Stimulated activated CD4-positive, alpha-beta T cell treated with anti-CD3 and anti-CD28 coated beads, Interleukin-2, amount 100 ng/mL, for 4 hours (primary cell): ENCODE results near the gene PLEKHG5.
A peak's percentile ranks its signal among the peaks of the same experiment; 100 is the strongest.
"Not testable (repeated sequence)": the region's sequence is repeated elsewhere in the genome, so short reads cannot be mapped to it uniquely, and the experiment has no call there.

Experiments
- DNase-seq: peaks from one replicate; pipeline ENCODE4 v3.0.0-alpha.2; 2020; ENCODE audit warnings: low read depth

Gene PLEKHG5

DNA sequence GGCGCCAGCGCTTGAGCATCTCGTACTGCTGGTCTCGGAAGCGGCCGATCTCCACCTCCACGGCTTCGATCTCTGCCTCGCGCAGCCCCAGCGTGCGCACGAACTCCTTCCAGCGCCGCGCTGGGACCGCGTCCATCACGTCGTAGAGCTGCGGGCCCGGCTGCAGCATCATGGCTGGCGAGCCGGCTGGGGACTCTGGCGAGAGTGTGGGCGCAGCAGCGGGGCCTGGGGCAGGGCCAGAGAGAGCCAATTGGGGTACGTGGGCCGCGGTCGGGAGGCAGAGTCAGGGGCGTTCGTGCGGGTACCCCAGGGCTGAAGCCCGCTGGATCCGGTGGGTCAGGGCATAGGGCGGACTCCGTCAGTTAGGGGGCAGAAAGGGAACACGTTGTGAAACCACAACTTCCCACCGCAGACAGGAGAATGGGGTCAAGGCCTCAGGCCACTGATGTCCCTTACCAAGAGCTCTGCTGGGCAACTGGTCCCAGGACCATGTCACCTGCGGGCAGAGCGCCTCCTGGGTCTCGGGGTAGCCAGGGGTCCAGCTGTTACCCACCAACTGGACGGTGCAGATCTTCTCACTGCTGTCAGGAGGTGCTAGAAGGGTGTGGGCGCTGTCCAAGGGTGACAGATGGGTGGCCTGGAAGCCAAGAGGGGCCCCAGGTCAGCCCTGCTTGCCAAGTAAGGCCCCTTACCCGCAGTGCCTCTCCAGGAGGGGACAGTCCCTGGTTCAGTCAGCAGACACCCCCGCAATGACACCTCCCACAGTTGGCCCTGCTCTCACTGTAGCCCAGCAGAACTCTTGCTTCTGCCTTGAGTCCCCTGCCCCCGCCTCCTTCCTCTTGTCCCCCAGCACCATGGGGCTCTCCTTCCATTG is 29.7 kb downstream of the PLEKHG5 start:
- peak; percentile 32 for DNase-seq

- DNase-seq = no peak
These were observed 30.4 kb downstream of the PLEKHG5 start for GRCh38 chr1:6461051-6461530.

DNA sequence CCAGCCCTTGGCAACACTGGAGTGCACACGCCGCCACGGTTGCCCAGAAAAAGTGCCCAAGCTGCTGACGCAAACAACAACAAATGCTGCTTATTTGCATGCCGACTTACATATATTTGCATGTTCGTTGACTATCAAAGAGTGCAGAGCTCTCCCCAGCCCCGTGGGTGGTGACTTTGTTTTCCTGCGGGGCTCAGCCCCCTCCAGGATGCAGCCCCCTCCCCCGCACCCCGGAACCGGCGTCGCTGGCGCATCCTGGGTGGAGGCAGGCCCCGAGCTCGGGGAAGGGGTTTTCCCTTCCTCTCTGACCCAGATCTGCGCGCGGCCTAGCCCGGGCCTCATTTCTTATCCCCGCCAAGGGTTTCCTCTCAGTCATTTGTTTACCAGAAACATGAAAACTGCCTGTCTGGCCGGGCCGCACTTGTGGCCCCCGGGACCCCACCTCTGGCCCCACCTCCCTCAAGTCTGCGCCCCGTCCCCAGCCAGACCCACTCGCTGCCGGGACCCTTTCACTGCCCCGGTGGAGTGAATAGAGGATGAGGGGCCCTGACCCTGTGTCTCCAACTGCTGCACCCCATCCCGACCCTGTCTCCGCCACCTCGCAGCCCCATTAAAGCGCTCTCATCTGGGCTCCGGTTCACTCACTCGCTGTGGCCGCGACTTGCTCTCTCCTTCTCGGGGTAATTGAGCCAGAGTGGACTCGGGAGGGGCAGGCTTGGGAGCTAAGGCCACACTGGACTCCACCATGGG is 31.0 kb downstream of the PLEKHG5 start:
- DNase-seq = peak; percentile 96

GRCh38 chr1:6459850-6460265 is 31.6 kb downstream of the PLEKHG5 start:
- DNase-seq = no peak

DNA sequence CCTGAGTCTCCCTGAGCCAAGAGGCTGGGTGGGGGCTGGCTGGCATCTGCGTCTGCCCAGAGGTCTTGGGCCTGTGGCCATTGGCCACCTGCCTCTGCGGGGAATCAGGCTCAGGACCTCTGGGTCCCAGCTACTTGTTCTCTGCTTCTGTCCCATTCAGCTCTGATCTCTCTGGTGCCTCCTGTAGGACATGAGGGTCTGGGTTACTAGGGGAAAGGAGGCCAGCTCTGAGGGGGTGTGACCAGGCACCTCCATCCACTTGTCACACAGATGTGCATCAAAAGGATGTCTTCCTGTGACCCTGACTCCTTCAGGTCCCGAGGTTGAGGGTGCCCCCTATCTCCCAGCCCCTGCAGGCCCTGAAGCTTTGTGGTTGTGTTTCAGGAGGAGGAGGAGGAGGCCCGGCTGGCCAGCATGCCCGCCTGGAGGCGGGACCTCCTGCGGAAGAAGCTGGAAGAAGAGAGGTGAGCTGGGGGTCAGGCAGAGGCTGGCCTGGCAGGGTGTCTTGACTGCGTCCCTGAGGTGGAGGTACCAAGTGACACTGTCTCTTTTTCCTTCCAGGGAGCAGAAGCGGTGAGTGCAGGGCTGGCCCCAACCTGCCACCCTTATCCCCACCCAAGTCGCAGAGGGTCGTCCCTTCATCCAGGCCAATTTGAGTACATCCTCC is 34.5 kb downstream of the PLEKHG5 start:
- DNase-seq = no peak

DNA sequence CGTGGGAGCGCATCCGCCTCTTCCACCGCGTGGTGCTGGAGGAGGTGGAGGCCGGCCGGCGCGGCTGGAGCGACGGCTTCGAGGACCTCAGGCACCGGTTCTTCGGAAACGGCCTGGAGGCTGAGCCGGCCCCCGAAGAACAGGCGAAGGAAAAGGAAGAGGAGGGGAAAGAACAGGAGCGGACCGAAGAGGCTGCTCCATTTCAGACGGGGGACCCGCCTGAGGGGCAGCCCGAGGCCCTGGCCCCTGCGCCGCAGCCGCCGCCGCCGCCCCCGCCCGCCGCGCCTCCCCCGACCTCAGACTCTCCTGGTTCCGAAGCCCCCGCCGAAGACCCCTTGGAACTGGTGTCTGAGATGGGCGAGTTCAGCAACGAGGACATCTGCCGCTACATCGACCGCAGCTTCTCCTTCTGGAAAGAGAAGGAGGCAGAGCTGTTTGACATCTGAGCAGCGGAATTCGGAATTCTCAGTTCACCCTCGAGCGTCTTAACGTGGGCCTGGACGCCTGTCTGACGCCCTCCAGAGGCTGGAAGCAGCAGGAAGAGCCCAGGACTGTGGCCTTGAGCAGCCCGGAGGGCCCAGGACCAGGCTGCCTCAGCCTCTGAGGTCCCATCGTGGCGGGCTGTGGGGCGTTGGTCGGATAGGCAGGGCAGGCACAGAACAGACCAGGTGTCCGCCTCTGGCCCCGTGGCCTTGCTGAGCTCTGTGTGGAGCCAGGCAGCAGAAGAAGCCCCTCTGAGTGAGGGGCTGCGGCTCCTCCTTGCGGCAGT is 35.5 kb downstream of the PLEKHG5 start:
- DNase-seq = not testable (repeated sequence)

GRCh38 chr1:6454856-6455751 is 36.4 kb downstream of the PLEKHG5 start:
- DNase-seq = no peak

GRCh38 chr1:6453895-6454855 is 37.3 kb downstream of the PLEKHG5 start:
- not testable (repeated sequence) for DNase-seq

DNA sequence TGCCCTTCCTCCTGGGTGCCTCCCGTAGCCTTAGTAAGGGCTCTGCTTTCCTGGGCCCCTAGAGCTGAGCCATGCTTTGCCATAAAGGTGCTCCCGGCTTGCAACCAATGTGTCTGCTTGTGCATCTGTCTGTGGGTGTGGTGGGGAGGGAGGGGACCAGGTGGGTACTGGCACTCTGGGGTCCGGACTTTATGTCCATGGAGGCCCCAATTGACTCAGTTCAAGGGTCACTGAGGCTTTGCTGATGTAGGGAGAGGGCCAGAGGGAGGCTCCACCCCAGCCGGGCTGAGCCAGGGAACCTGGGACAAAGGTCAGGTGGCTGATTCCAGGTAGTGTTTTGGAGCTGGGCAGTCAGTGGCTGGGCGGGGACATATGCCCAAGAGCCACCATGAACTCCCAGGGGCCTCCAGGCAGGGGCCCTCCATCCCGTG is 40.5 kb downstream of the PLEKHG5 start:
- DNase-seq = no peak

DNA sequence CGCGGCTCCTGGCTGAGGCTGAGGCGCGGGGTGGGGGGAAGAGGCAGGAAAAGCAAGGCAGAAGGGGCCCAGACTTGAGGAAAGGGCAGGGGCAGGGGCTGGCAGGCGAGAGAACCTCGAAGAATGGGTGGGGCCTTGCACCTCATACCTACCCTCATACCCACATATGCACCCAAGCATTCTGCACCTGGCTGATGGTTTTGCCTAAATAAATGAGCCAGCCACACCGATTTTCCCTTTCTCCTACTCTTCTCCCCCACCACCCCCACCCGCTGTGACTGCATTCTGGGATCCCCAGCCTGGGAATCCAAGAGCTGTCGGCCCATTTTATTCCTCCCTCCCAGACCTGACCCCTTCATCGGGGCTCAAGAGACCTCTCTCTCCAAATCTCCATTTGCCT is 41.0 kb downstream of the PLEKHG5 start:
- DNase-seq = not testable (repeated sequence)

DNA sequence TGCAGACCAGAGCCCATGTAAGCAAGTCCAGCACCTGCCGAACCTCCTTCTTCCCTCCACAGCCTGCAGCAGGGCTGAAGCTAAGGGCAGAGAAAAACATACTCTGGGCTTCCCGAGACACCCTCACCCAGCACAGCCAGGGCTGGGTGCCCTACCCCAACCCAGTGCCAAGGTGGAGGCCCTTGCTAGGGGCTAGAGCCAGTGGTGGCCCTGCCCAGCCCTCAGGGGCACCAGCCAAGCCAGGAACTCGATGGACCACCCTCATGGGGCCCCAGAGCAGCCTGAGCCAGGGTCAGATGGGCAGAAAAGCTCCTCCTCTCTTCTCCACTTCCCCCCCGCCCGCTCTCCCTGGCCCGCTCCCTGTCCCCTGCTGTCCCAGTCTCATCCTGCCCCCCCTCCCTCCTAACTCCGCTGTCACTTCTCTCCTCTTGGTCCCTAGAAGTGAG is 41.4 kb downstream of the PLEKHG5 start:
- DNase-seq = no peak

DNA sequence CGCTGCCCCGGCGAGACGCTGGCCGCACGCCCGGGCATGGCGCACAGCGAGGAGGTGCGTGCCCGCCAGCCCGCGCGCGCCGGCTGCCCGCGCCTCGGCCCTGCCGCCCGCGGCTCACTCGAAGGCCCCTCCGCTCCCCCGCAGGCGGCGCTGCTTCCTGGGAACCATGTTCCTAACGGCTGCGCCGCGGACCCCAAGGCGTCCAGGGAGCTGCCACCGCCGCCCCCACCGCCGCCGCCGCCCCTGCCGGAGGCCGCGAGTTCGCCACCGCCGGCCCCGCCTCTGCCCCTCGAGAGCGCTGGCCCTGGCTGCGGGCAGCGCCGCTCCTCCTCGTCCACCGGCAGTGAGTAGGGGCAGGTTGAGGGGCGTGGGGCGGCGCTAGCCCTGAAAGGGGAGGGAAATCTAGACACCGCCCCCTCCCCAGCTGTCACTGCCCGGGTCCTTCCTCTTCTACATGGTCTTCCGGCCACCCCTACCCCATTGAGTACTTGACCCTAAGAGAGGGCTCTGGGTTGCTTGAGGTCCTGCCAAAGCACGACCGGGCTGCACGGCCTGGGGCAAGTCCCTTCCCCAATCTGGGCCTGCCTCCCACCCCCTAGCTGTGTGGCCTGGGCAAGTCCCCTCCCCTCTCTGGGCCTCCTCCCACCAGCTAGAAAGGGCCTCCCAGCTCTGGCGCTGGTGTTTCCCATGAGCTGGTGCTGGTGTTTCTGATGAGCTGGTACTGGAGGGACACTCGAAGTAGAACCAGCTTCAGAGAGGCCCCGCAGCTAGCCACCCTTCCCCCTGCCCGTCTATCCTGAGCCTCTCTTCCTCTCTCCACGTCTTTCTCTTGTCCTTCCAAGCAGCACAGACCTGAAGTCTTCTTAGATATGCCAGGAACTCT is 42.5 kb downstream of the PLEKHG5 start:
- no peak for DNase-seq

GRCh38 chr1:6447818-6448748 is 43.4 kb downstream of the PLEKHG5 start:
- DNase-seq = peak; percentile 29

GRCh38 chr1:6447016-6447817 is 44.2 kb downstream of the PLEKHG5 start:
- DNase-seq = no peak

DNA sequence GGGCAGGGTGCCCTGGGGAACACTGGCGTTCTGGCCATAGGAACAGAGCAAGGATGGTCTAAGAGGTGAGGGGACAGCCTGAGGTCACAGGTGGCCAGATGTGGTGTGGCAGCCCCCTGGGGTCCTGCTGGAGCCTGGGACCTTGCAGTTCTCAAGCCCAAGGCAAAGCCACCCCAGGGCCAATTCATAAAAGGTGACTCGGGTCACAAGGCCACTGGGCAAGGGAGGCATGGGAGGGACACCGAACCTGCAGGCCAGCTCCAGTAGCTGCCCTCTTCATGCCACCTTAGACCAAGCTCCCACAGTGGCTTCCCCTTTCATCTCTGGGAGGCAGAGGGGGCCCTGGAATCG is 44.8 kb downstream of the PLEKHG5 start:
- DNase-seq = no peak

DNA sequence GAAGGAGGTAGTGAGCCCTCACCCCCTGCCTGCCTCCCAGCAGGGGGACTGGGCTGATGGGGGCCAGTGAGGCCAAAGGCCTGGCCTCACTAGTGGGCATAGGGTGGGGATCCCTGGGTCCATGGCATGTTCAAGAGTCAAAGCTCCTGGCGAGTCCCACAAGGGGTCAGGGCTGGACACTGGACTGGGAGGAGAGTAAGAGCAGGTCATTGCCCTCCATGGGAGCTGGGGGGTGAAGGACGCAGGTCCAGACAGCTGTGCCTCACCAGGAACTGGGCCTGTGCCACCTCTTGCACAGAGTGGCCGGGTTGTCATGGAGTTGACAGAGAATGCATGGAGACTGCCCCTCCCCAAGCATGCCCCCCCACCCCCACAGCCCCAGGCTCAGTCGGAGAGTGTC is 45.5 kb downstream of the PLEKHG5 start:
- DNase-seq = not testable (repeated sequence)
